Stimulated activated CD8-positive, alpha-beta memory T cell treated with anti-CD3 and anti-CD28 coated beads, Interleukin-15, amount 100 ng/mL, for 24 hours (primary cell): ENCODE data around the gene TYMP.
A peak's percentile ranks its signal among the peaks of the same experiment; 100 is the strongest.

Source experiments
- DNase-seq: peaks from one replicate; pipeline ENCODE4 v3.0.0-alpha.2; 2020; ENCODE audit warnings: low read depth

TYMP gene

GRCh38 chr22:50529897-50530579 is at the start of gene TYMP:
TYMP (minus strand) TSS chr22:50530012; CDS start chr22:50529709, 303 bp downstream.
- DNase-seq = peak; percentile 49

GRCh38 chr22:50578776-50579310 is 49.0 kb upstream of the TYMP start:
- no peak for DNase-seq

GRCh38 chr22:50577987-50578775 is 48.4 kb upstream of the TYMP start, which contains the start of gene CPT1B:
CPT1B (minus strand) TSS chr22:50578427; CDS start chr22:50577915, 512 bp downstream.
- DNase-seq = no peak

GRCh38 chr22:50577697-50577986 is 47.8 kb upstream of the TYMP start:
- no peak for DNase-seq

- DNase-seq = no peak
These were observed 47.2 kb upstream of the TYMP start for GRCh38 chr22:50576806-50577696.

GRCh38 chr22:50576070-50576469 is 46.3 kb upstream of the TYMP start:
- DNase-seq = no peak

GRCh38 chr22:50575426-50575941 is 45.7 kb upstream of the TYMP start:
- DNase-seq = no peak

GRCh38 chr22:50574383-50574755 is 44.6 kb upstream of the TYMP start:
- DNase-seq = no peak

- DNase-seq = no peak
These were observed 43.9 kb upstream of the TYMP start for GRCh38 chr22:50573491-50574382.

- no peak for DNase-seq
These were observed 43.2 kb upstream of the TYMP start for GRCh38 chr22:50572965-50573364.

GRCh38 chr22:50571264-50572175 is 41.7 kb upstream of the TYMP start:
- no peak for DNase-seq

GRCh38 chr22:50570861-50571260 is 41.0 kb upstream of the TYMP start:
- no peak for DNase-seq

GRCh38 chr22:50569896-50570535 is 40.2 kb upstream of the TYMP start:
- DNase-seq = no peak

- DNase-seq = no peak
These were observed 39.2 kb upstream of the TYMP start for GRCh38 chr22:50569041-50569459.

- no peak for DNase-seq
These were observed 38.8 kb upstream of the TYMP start for GRCh38 chr22:50568626-50569025.

- no peak for DNase-seq
These were observed 38.0 kb upstream of the TYMP start for GRCh38 chr22:50567721-50568252.

- DNase-seq = no peak
These were observed 34.5 kb upstream of the TYMP start for GRCh38 chr22:50564289-50564688.

GRCh38 chr22:50563413-50564160 is 33.8 kb upstream of the TYMP start:
- DNase-seq = no peak
